K562 (cell line): ENCODE measurements around the gene MLXIPL. TPM values are rescaled to one million over a fixed set of nuclear protein-coding genes. Genes with fewer than 3 reads are reported as not detected.

Experiments used
- C11orf30 ChIP-seq: fragments of 450-650 bp; IDR thresholded peaks from 2 replicates; pipeline ENCODE4 v1.6.1; 2016; ENCODE audit warnings: low read depth, mild to moderate bottlenecking
- L3MBTL2 ChIP-seq: fragments of 450-650 bp; IDR thresholded peaks from 2 replicates; pipeline ENCODE4 v1.6.1; 2016; ENCODE audit warnings: mild to moderate bottlenecking, moderate library complexity
- MAX ChIP-seq: sonication (generic); formaldehyde crosslinking; IDR thresholded peaks from 2 replicates; pipeline ENCODE4 v1.9.0; 2022; ENCODE audit warnings: mild to moderate bottlenecking, missing genetic modification reagents
- MTA1 ChIP-seq: fragments of 450-650 bp; IDR thresholded peaks from 2 replicates; pipeline ENCODE4 v1.6.1; 2017; ENCODE audit warnings: borderline replicate concordance
- MTA3 ChIP-seq: fragments of 450-650 bp; formaldehyde crosslinking; IDR thresholded peaks from 2 replicates; pipeline ENCODE4 v1.6.1; 2017; ENCODE audit warnings: mild to moderate bottlenecking, borderline replicate concordance
- MYNN ChIP-seq, 2 experiments: sonication (generic); formaldehyde crosslinking in 1 of 2; IDR thresholded peaks; 2 replicates each; pipeline versions ENCODE4 v1.5.0 to v1.6.1; 2016 to 2020; ENCODE audit warnings: antibody characterized with exemption in 1 of 2, missing genetic modification reagents in 1 of 2
- NR1H2 ChIP-seq: sonication (generic); formaldehyde crosslinking; IDR thresholded peaks from 2 replicates; pipeline ENCODE4 v1.4.0; 2020; ENCODE audit warnings: mild to moderate bottlenecking, missing genetic modification reagents
- NRF1 ChIP-seq, 2 experiments: fragments of 450-650 bp; IDR thresholded peaks in 1 of 2; conservative IDR thresholded peaks in 1 of 2; 2 replicates each; pipeline ENCODE4 v1.6.1; 2014; ENCODE audit warnings: mild to moderate bottlenecking in 2 of 2
- RB1 ChIP-seq: fragments of 450-650 bp; IDR thresholded peaks from 2 replicates; pipeline ENCODE4 v1.6.1; 2017; ENCODE audit warnings: low read depth, mild to moderate bottlenecking
- SAFB ChIP-seq: fragments of 200-400 bp; formaldehyde crosslinking; IDR thresholded peaks from 2 replicates; pipeline ENCODE4 v1.6.1; 2017; ENCODE audit warnings: low read depth, low read length, borderline replicate concordance
- SMARCA5 ChIP-seq: fragments of 450-650 bp; IDR thresholded peaks from 2 replicates; pipeline ENCODE4 v1.6.1; 2016
- SP1 ChIP-seq: sonication (generic); formaldehyde crosslinking; IDR thresholded peaks from 2 replicates; pipeline ENCODE4 v1.8.1; 2022; ENCODE audit warnings: mild to moderate bottlenecking, missing genetic modification reagents
- SP2 ChIP-seq: IDR thresholded peaks from 2 replicates; pipeline ENCODE4 v1.6.1; 2011; ENCODE audit warnings: mild to moderate bottlenecking, low read depth, low read length, moderate library complexity; ENCODE audit not compliant: poor library complexity, severe bottlenecking; ENCODE audit errors: extremely low read depth
- TEAD1 ChIP-seq, 2 experiments: fragments of 450-650 bp in 1 of 2; sonication (generic) in 1 of 2; formaldehyde crosslinking; IDR thresholded peaks; 2 replicates each; pipeline versions ENCODE4 v1.4.0 to v1.8.0; 2020 to 2022; ENCODE audit warnings: mild to moderate bottlenecking in 2 of 2, missing genetic modification reagents in 1 of 2
- TEAD4 ChIP-seq, 2 experiments: sonication (generic) in 1 of 2; formaldehyde crosslinking in 1 of 2; IDR thresholded peaks; 2 replicates each; pipeline versions ENCODE4 v1.6.1 to v1.8.0; 2012 to 2022; ENCODE audit warnings: borderline replicate concordance in 1 of 2, inconsistent platforms in 1 of 2, low read length in 1 of 2, mild to moderate bottlenecking in 1 of 2, missing genetic modification reagents in 1 of 2
- ZFP30 ChIP-seq: fragments of 250-450 bp; sonication (Bioruptor Pico); IDR thresholded peaks from 2 replicates; pipeline ENCODE4 v1.8.0; 2022; ENCODE audit warnings: moderate library complexity, mild to moderate bottlenecking, inconsistent platforms, borderline replicate concordance
- ZNF140 ChIP-seq: fragments of 250-450 bp; sonication (Bioruptor Pico); IDR thresholded peaks from 2 replicates; pipeline ENCODE4 v1.8.0; 2021; ENCODE audit warnings: moderate library complexity, mild to moderate bottlenecking, inconsistent platforms
- ZNF639 ChIP-seq, 2 experiments: fragments of 200-800 bp in 1 of 2; sonication (Bioruptor generic) in 1 of 2; sonication (generic) in 1 of 2; formaldehyde crosslinking in 1 of 2; IDR thresholded peaks in 1 of 2; conservative IDR thresholded peaks in 1 of 2; 2 replicates each; pipeline versions ENCODE4 v1.5.0 to v1.6.1; 2016 to 2020; ENCODE audit warnings: missing compliant biosample characterization in 1 of 2, missing genetic modification characterization in 1 of 2, missing genetic modification reagents in 1 of 2
- ZNF717 ChIP-seq: fragments of 250-450 bp; sonication (Bioruptor Pico); IDR thresholded peaks from 2 replicates; pipeline ENCODE4 v1.5.0; 2021
- polyA plus RNA-seq, 8 experiments: library from polyadenylated mRNA; depleted of rRNA in 4 of 8; stranded (reverse) in 5 of 8; unstranded in 3 of 8; fragments of >200 nt; fragmentation: Nextera tagmentation in 2 of 8; fragmentation: Illumina TruSeq in 1 of 8; extraction: Ambion mirVana in 2 of 8; extraction: Trizol in 1 of 8; gene quantifications; 2 replicates each; pipeline versions ENCODE4 v1.2.1 to v1.2.3, GENCODE V29; 2011 to 2014; ENCODE audit warnings: inconsistent platforms in 1 of 8, missing spikeins in 1 of 8
- total RNA-seq, 7 experiments: library from RNA; depleted of rRNA in 6 of 7; stranded (reverse); fragments of >200 nt in 6 of 7; fragmentation: Illumina TruSeq in 2 of 7; extraction: Trizol in 2 of 7; gene quantifications; 2 replicates each; pipeline versions ENCODE4 v1.2.1 to v1.2.3, GENCODE V29; 2011 to 2021; ENCODE audit warnings: low replicate concordance in 1 of 7
- TF ChIP-seq, protein P1 (sequence below), 2 experiments: fragments of 250-450 bp in 1 of 2; fragments of 450-650 bp in 1 of 2; sonication (Bioruptor Pico) in 1 of 2; IDR thresholded peaks; 2 replicates each; pipeline versions ENCODE4 v1.6.1 to v1.8.0; 2016 to 2021; ENCODE audit warnings: mild to moderate bottlenecking in 2 of 2, moderate library complexity in 2 of 2, missing compliant biosample characterization in 1 of 2, missing genetic modification characterization in 1 of 2
- TF ChIP-seq, protein P2 (sequence below): fragments of 250-450 bp; sonication (Bioruptor Pico); IDR thresholded peaks from 2 replicates; pipeline ENCODE4 v1.9.0; 2021; ENCODE audit warnings: mild to moderate bottlenecking, inconsistent platforms

The MLXIPL gene
- total and polyA plus RNA-seq, 9 of the 15 experiments (the other 6 are each of a cell fraction or from before 2014, with no cell fraction given): 0.11 to 18.4 (median 1.4) TPM

GRCh38 chr7:73623798-73624668, at the start of gene MLXIPL (continued):
- TF ChIP-seq MTA1 (no peak), ZNF639 (CRISPR knock-in tag; conservative IDR thresholded peaks at IDR 0.05 in 1 of 2, IDR thresholded peaks at IDR 0.05 in 1 of 2) (0 out of 4 replicates have a peak, but pooled peaks of 1 of the 2 experiments have one; percentile 39), SMARCA5 (no peak), TEAD1 (CRISPR knock-in tag; IDR thresholded peaks at IDR 0.05) (peak in 1 of 2 experiments; percentile 50; a peak in 1 of 4 replicates), ZNF717 (no peak), NRF1 (conservative IDR thresholded peaks at IDR 0.05 in 1 of 2, IDR thresholded peaks at IDR 0.05 in 1 of 2) (peak; percentile 86 to 88), SP1 (CRISPR knock-in tag) (peak; percentile 82), RB1 (peak; percentile 93), ZNF140 (CRISPR knock-in tag) (no peak), MTA3 (peak; percentile 54; the same call in 1 of the 2 replicates), NR1H2 (CRISPR knock-in tag) (no peak; the same call in 1 of the 2 replicates), SP2 (no peak), L3MBTL2 (peak; percentile 85), ZFP30 (CRISPR knock-in tag) (no peak), MYNN (IDR thresholded peaks at IDR 0.05) (no peak), MYNN (CRISPR knock-in tag; IDR thresholded peaks at IDR 0.05) (no peak), C11orf30 (no peak), TEAD4 (IDR thresholded peaks at IDR 0.05; ENCODE audit: low read length) (no peak), TEAD4 (CRISPR knock-in tag; IDR thresholded peaks at IDR 0.05; ENCODE audit: borderline replicate concordance) (no peak), MAX (CRISPR knock-in tag) (peak; percentile 50), SAFB (peak; percentile 58)
- TF ChIP-seq, protein P1, sequence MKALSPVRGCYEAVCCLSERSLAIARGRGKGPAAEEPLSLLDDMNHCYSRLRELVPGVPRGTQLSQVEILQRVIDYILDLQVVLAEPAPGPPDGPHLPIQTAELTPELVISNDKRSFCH (CRISPR knock-in tag; IDR thresholded peaks at IDR 0.05): no peak
- TF ChIP-seq, protein P1 (tag; IDR thresholded peaks at IDR 0.05): no peak
- TF ChIP-seq, protein P2, sequence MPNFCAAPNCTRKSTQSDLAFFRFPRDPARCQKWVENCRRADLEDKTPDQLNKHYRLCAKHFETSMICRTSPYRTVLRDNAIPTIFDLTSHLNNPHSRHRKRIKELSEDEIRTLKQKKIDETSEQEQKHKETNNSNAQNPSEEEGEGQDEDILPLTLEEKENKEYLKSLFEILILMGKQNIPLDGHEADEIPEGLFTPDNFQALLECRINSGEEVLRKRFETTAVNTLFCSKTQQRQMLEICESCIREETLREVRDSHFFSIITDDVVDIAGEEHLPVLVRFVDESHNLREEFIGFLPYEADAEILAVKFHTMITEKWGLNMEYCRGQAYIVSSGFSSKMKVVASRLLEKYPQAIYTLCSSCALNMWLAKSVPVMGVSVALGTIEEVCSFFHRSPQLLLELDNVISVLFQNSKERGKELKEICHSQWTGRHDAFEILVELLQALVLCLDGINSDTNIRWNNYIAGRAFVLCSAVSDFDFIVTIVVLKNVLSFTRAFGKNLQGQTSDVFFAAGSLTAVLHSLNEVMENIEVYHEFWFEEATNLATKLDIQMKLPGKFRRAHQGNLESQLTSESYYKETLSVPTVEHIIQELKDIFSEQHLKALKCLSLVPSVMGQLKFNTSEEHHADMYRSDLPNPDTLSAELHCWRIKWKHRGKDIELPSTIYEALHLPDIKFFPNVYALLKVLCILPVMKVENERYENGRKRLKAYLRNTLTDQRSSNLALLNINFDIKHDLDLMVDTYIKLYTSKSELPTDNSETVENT (CRISPR knock-in tag): peak; percentile 92
